Amniotic stem cell (primary cell): Measurements from ENCODE around the gene DIO3.
"Not testable (repeated sequence)": the region's sequence is repeated elsewhere in the genome, so short reads cannot be mapped to it uniquely, and the experiment has no call there.

ENCODE experiments used
- DNase-seq: peaks from one replicate; lab custom pipeline; 2025; lab: John Stamatoyannopoulos, UW

Gene DIO3

GRCh38 chr14:101559250-101559623, 2.1 kb upstream of the DIO3 start:
- no peak for DNase-seq

DNA sequence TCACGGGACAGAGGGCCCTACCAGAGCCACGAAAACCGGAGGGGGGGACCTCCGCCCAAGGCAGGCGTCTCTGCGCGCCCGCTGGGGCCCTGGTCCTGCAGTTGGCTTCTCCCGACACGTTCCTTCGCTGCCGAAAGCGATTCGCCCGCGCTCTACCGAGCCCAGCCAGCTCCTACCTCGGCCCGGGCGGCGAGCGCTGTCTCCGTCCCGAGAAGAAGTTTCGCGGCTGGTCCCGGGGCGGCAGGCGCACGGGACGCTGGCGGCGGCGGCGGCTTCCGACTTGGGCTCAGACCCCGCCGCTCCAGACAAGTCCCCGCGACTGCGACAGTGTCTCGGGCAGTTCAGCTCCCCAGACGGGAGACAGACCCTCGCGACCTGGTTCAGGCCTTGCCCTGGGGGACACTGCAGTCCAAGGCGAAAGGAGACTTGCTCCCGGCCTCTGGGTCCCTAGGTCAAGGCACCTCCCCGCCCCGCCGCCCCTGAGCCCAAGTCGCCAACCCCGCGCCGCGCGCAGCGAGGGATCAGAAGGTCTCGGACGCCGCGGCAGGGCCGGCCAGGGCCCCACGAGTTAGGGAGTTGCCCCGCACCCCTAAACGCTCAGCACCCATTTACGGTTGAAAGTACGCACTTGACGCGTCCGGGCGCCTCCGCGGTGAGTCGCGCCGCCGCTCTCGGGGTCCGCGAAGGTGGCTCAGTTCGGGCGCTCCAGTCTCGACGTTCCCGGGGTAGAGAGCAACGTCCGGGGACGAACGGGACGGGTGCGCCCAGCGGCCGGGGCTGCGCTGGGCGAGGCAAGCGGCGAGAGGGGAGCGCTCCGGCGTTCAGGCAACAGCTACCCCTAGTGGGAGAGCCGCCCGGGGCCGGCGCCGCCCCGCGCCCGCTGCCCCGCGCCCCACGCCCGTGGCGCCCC, 1.4 kb upstream of the DIO3 start:
- DNase-seq, result no peak

DNA sequence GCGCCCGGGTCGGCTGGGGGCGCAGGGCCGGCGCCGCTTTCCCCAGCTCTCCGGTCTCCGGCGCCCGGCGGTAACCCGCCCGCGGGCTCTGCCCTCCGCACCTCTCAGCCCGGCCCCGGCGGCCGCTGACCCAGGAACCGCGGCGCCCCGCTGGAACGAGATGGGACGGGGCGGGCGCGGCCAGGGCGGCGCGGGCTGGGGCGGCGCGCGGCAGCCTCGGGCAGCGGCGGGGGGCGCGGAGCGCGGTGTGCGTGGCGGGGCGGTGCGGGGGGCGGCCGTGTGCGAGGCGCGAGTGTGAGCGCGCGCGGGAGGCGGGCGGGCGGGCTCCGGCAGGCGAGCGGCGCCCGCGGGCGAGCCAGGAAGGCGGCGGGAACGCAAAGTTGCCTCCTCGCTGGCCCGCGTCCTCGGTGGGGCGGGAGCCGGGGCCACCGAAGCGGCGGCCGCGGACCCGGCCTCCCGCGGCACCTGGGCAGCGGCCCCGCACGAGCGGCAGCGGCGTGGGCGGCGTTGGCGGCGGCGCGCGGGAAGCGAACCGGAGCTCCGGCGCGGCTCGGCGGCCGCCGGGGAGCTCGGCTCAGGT, 671 bp upstream of the DIO3 start:
- no peak for DNase-seq

GRCh38 chr14:101561897-101562490, 699 bp downstream of the DIO3 start:
- no peak for DNase-seq

- no peak for DNase-seq
Measured at GRCh38 chr14:101562659-101563351, 1.5 kb downstream of the DIO3 start.

- DNase-seq, result no peak
Measured at GRCh38 chr14:101563352-101563653, 2.0 kb downstream of the DIO3 start.

GRCh38 chr14:101563654-101564443, 2.6 kb downstream of the DIO3 start:
- DNase-seq, result no peak

GRCh38 chr14:101564444-101564776, 3.1 kb downstream of the DIO3 start:
- DNase-seq, result no peak

- DNase-seq, result no peak
Measured at GRCh38 chr14:101564819-101565698, 3.8 kb downstream of the DIO3 start.

DNA sequence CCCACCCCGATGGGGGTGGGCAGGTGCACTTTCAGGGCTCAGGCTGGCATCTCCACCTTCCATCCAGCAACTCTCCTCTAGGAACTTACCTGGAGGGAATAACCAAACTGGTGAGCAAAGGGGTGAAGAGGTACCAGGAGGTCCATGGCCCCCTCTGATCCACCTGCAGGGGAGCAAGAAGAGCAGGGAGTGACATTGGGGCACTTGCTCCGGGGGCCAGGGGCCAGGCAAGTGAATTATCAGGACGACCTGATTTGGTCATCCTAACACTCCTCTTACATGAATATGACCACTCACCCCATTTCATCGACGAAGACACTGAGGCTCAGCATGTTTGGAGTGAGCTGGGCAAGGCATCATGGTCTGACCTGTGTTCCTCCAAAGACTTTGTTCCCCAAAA, 6.0 kb downstream of the DIO3 start:
- no peak for DNase-seq

DNA sequence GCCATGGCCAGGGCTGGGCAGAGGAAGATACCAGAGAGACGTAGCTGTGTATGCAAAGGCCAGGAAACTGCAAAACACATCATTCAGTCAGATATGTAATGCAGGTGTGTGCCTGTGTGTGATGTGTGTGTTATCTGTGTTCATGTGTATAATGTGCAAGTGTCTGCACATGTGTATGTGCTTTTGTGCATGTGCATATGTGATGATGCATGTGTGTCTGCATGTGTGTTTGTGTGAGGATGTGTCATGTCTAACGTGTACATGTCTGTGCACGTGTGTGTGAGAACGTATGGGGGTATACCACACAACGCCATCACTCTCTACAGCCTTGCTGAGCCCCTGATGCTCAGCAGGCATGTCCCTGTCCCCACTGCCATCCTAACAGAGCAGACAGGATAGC, 9.7 kb downstream of the DIO3 start:
- no peak for DNase-seq

DNA sequence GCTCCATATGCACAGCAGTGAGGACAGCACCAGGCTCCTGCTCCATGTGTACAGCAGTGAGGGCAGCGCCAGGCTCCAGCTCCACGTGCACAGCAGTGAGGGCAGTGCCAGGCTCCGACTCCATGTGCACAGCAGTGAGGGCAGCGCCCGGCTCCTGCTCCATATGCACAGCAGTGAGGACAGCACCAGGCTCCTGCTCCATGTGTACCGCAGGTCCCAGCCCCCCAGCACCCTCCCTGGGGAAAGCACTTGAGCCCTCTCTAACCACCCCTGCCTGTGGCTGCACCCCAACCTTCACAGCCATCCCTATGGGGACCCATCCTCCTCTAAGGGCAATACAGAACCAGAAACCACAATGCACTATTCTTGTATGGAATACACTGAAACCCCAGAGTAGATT, 11.2 kb downstream of the DIO3 start:
- not testable (repeated sequence) for DNase-seq

DNA sequence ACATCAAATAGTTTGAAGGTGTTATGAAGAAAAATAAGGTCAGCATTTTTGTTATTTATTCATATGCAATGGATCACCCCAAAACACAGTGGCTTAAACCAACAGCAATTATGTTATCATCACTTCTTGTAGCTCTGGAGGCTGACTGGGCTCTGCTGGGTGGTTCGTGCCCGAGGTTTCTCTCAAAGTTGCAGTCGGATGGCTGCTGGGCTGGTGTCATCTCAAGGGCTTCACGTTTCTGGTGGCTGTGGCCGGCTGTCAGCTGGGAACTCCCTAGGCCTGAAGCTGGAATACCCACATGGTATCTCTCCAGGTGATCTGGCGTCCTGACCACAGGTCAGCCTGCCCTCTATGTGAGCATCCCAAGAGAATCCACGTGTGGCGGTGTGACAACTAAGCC, 12.0 kb downstream of the DIO3 start:
- no peak for DNase-seq

DNA sequence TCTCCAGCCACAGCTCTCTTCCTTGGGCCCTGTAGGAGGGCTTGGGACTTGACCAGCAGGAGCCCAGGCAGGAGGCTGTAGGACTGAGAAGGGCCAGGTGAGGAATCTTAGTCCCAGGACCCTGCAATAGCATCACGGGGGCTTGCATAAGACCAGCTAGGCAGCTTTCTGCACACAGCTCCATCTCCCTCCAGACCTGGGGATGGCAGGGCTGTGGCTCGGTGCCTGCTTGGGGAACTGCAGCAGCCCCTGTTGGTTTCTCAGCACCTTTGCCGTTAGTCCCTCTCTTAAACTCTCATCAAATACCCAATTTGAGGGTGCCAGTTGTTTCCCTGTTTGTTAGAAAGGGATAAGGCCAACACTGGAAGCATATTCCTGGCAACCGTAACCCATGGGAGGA, 14.3 kb downstream of the DIO3 start:
- no peak for DNase-seq

DNA sequence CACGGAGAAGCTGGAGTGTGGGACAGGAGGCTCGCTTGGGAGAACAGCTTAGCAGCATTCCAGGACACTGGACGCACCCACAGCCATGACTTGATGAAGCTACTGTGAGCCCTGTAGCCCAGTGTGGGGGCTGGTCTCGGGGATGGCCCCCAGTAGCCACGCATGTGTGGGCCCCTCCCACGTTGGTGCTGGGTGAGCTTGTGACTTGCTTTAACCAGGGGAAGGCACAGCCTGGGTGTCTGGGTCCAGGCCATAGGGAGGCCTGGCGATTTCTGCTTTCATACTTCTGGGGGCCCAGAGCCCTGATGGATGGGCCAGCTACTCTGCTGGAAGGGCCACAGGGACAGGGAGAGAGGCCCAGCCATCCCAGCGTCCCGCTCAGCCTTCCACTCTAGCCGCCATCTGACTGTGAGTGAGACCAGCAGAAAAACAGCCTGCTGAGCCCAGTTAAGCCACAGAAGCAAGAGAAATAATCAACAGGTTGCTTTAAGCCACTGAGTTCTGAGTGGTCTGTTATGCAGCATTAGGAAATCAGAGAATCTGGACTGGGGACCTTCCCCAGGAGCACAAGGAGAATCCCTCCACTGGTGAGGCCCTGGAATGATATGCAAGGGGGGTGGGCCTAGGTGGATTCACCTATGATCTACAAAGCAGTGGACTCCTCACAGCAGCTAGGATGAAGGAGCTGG, 16.1 kb downstream of the DIO3 start:
- no peak for DNase-seq

GRCh38 chr14:101578489-101578888, 17.2 kb downstream of the DIO3 start:
- DNase-seq, result no peak

DNA sequence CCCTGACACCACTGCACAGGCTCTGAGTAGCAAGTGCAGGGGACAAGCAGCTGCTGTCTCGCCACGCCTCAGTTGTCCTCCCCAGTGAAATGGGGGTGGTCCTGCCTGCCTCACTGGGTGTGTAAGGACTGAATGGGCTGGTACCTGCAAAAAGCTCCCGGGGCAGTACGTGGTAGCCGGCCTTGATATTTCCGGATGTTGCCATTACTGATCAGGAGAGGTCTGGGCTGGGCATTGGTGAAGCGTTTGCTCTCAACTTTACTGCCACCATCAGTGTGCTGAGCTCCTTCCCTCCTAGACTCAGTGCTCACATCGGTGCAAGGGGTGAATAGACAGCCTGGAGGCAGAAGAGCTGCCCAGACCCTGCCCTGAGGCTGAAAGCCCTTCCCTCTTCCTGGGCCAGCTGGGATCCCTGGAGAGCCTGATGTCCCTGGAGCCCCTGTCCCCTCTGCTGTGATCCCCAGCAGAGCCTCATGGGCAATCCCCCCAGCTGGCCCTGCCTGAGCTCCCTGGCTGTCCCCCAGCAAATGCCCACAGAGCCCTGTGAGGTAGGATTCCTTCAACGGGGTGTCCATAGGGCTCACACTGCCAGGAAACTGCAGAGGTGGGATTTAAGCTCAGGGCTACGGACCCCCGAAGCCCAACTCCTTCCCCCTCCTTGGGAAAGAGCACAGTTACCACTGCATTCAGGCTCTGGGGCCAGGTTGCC, 18.2 kb downstream of the DIO3 start:
- DNase-seq, result no peak

DNA sequence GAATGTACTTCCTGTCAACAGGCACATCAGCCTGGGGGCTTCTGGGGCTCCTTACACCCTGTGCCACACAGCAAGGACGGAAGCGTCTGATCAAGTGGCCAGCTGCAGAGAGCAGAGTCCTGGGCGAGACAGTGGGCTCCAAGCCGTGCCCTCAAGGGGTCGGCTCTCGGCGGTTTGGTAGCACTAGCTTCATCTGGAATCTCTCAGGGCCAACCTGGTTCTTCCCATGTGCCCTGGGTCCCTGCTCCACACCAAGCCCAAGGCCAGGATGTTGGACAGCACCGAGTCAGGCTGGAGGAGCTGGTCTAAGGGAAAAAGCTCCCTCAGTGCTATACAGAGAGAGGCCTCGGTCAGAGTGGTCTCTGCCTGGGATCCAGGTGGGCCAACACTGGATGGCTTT, 20.5 kb downstream of the DIO3 start:
- DNase-seq, result no peak

DNA sequence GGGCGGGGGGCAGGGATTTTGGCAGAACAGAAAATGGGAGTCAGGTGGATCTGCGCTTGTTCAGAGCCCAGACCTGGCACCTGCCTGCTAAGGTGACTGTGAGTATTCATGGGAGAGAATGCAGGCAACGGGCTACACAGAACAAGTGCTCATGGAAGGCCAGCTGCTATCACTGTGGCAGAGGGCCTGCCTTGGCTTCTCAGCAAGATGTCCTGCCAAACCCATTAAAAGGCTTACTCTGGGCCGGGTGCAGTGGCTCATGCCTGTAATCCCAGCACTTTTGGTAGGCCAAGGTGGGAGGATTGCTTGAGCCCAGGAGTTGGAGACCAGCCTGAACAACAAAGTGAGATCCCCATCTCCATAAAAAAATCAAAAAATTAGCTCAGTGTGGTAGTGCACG, 21.0 kb downstream of the DIO3 start:
- DNase-seq, result no peak
